ENCODE measurements around the gene NAALADL2. TPM values are rescaled to one million over a fixed set of nuclear protein-coding genes. Genes with fewer than 3 reads are reported as not detected.

NAALADL2 gene
- polyA plus RNA-seq, 2 of the 4 experiments (the other 2 are of a cell fraction) = 0.09 to 0.28 TPM

DNA sequence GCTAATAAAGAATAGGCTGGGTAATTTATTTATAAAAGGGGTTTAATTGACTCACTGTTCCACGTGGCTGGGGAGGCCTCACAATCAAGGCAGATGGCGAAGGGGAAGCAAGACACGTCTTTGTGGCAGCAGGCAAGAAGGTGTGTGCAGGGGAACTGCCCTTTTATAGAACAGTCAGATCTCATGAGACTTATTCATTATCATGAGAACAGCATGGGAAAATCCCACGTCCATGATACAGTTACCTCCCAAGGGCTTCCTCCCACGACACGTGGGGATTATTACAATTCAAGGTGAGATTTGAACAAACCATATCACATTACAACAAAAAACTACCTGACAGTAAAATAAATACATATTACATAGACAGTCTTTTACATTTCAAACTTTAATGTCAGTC is 414.9 kb downstream of the NAALADL2 start:
- Histone ChIP-seq H3K4me3 (no peak overlapping the region), H3K9me3 (no peaks in the 10 kb centered on the region), H3K27ac (no peak overlapping the region), H3K4me2 (no peak overlapping the region), H3K4me1 (no peaks in the 10 kb centered on the region)
- POLR2A ChIA-PET = no interaction called here
- 40% methylated on average over 6 of the region's 6 CpGs for WGBS (ENCODE audit: missing lambda C conversion rate)
- CTCF ChIA-PET = no interaction called here
- ATAC-seq (no peak), DNase-seq (ENCODE audit: low read depth in 1 of 2, low spot score in 1 of 2) (no peak), FAIRE-seq (no peak)
- TF ChIP-seq RARB (CRISPR knock-in tag; IDR thresholded peaks at IDR 0.05) = no peak
- TF ChIP-seq, protein P1, sequence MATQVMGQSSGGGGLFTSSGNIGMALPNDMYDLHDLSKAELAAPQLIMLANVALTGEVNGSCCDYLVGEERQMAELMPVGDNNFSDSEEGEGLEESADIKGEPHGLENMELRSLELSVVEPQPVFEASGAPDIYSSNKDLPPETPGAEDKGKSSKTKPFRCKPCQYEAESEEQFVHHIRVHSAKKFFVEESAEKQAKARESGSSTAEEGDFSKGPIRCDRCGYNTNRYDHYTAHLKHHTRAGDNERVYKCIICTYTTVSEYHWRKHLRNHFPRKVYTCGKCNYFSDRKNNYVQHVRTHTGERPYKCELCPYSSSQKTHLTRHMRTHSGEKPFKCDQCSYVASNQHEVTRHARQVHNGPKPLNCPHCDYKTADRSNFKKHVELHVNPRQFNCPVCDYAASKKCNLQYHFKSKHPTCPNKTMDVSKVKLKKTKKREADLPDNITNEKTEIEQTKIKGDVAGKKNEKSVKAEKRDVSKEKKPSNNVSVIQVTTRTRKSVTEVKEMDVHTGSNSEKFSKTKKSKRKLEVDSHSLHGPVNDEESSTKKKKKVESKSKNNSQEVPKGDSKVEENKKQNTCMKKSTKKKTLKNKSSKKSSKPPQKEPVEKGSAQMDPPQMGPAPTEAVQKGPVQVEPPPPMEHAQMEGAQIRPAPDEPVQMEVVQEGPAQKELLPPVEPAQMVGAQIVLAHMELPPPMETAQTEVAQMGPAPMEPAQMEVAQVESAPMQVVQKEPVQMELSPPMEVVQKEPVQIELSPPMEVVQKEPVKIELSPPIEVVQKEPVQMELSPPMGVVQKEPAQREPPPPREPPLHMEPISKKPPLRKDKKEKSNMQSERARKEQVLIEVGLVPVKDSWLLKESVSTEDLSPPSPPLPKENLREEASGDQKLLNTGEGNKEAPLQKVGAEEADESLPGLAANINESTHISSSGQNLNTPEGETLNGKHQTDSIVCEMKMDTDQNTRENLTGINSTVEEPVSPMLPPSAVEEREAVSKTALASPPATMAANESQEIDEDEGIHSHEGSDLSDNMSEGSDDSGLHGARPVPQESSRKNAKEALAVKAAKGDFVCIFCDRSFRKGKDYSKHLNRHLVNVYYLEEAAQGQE (IDR thresholded peaks at IDR 0.05) = no peak
- TF ChIP-seq, protein P2, sequence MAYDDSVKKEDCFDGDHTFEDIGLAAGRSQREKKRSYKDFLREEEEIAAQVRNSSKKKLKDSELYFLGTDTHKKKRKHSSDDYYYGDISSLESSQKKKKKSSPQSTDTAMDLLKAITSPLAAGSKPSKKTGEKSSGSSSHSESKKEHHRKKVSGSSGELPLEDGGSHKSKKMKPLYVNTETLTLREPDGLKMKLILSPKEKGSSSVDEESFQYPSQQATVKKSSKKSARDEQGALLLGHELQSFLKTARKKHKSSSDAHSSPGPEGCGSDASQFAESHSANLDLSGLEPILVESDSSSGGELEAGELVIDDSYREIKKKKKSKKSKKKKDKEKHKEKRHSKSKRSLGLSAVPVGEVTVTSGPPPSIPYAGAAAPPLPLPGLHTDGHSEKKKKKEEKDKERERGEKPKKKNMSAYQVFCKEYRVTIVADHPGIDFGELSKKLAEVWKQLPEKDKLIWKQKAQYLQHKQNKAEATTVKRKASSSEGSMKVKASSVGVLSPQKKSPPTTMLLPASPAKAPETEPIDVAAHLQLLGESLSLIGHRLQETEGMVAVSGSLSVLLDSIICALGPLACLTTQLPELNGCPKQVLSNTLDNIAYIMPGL (CRISPR knock-in tag; IDR thresholded peaks at IDR 0.05; ENCODE audit: borderline replicate concordance) = no peak
- no peak for TF ChIP-seq RAD21 (conservative IDR thresholded peaks at IDR 0.05 in 1 of 2, IDR thresholded peaks at IDR 0.05 in 1 of 2)
- TF ChIP-seq ZC3H11A (IDR thresholded peaks at IDR 0.05) = no peak
- TF ChIP-seq NPAS2 (CRISPR knock-in tag; IDR thresholded peaks at IDR 0.05; ENCODE audit: borderline replicate concordance) = no peak
- TF ChIP-seq, protein P3, sequence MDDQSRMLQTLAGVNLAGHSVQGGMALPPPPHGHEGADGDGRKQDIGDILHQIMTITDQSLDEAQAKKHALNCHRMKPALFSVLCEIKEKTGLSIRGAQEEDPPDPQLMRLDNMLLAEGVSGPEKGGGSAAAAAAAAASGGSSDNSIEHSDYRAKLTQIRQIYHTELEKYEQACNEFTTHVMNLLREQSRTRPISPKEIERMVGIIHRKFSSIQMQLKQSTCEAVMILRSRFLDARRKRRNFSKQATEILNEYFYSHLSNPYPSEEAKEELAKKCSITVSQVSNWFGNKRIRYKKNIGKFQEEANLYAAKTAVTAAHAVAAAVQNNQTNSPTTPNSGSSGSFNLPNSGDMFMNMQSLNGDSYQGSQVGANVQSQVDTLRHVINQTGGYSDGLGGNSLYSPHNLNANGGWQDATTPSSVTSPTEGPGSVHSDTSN (IDR thresholded peaks at IDR 0.05) = no peak
- TF ChIP-seq, protein P4, sequence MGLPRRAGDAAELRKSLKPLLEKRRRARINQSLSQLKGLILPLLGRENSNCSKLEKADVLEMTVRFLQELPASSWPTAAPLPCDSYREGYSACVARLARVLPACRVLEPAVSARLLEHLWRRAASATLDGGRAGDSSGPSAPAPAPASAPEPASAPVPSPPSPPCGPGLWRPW (IDR thresholded peaks at IDR 0.05) = no peak
- TF ChIP-seq ESRRA (IDR thresholded peaks at IDR 0.05; ENCODE audit: borderline replicate concordance, low read length) = no peak
- TF ChIP-seq, protein P5, sequence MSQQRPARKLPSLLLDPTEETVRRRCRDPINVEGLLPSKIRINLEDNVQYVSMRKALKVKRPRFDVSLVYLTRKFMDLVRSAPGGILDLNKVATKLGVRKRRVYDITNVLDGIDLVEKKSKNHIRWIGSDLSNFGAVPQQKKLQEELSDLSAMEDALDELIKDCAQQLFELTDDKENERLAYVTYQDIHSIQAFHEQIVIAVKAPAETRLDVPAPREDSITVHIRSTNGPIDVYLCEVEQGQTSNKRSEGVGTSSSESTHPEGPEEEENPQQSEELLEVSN (IDR thresholded peaks at IDR 0.05; ENCODE audit: borderline replicate concordance, low read depth) = no peak
- TF ChIP-seq MYC (IDR thresholded peaks at IDR 0.05; ENCODE audit: borderline replicate concordance, low read length) = no peak
- no peak for TF ChIP-seq FOSB (CRISPR knock-in tag; IDR thresholded peaks at IDR 0.05)
- no peak for TF ChIP-seq RFX5 (IDR thresholded peaks at IDR 0.05)

DNA sequence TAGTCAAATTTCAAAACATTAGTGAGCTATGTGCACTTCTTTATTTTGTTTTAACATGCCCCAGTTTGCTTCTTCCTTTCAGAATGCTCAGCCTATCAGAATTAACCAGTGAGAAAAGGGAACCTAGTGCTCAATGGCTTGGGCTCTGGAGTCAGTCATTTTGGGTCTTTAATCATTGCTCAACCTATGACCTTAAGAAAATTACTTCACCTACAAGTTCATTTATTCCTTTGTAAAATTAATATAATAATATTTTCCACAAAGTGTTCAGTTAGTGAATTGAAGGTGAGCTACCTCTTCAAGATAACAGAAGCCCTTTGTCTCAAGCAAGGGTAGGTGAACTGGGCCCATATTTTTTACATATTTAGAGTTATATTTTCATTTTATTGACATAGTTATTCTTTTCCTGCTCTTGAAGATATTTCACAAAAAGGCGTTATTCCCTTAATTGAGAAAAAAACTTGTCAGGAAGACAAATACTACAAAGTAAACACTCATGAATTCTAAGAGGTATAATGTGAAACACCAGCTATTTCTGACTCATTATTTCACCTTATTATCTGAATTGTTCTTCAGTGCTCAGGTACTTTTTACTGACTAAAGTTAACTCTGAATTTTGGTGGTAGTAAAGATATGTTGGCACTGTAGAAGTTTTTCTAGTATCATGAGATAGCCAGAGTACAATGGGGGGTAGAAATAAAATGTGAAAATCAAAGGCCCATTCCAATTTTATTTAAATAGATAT is 415.5 kb downstream of the NAALADL2 start:
- DNase-seq (ENCODE audit: low read depth in 1 of 2, low spot score in 1 of 2) = no peak
- POLR2A ChIA-PET = no interaction called here

More for the DNA sequence above, 415.5 kb downstream of the NAALADL2 start:
- no peak overlapping the region for H3K4me2 ChIP-seq
- no peaks in the 10 kb centered on the region for H3K4me1 ChIP-seq
- CTCF ChIA-PET = no interaction called here
- H3K9me3 ChIP-seq = no peaks in the 10 kb centered on the region
- ATAC-seq = no peak
- no peak overlapping the region for H3K4me3 ChIP-seq
- no peak for FAIRE-seq
- no peak overlapping the region for H3K27ac ChIP-seq
- 22% methylated on average over 1 of the region's 1 CpG for WGBS (ENCODE audit: missing lambda C conversion rate)
- TF ChIP-seq KDM5A (IDR thresholded peaks at IDR 0.05) (no peak), HOXB5 (CRISPR knock-in tag; IDR thresholded peaks at IDR 0.05) (no peak), HEYL (CRISPR knock-in tag; IDR thresholded peaks at IDR 0.05) (no peak), FOSB (CRISPR knock-in tag; IDR thresholded peaks at IDR 0.05) (no peak), GATA3 (IDR thresholded peaks at IDR 0.05; ENCODE audit: borderline replicate concordance) (no peak)
- TF ChIP-seq, protein P5 (IDR thresholded peaks at IDR 0.05; ENCODE audit: borderline replicate concordance, low read depth) = no peak

All from A549 (cell line).